HepG2 (cell line): ENCODE data around the gene HOXD9. TPM values are rescaled to one million over a fixed set of nuclear protein-coding genes. Genes with fewer than 3 reads are reported as not detected.

Source experiments
- ATAC-seq: fragments of 200-7000 bp; cut with Tn5 transposase; 3 replicates; pipeline ENCODE4 v1.9.1; 2020; ENCODE audit warnings: mild to moderate bottlenecking, moderate library complexity
- BruUV-seq: library from RNA; stranded (reverse); fragments of 400-500 nt; replicated peaks from 2 replicates; lab custom pipeline; 2021; lab: Mats Ljungman, UMichigan
- CTCF ChIA-PET: fragments of 300-600 bp; formaldehyde crosslinking; extraction: SDS; loops from one replicate; lab custom pipeline; 2021; ENCODE audit warnings: low total read pairs, inconsistent platforms, low intra/inter-chr PET ratio; lab: Yijun Ruan, JAX
- POLR2A ChIA-PET: fragments of 350-600 bp; sonication (Branson Sonifier 250); formaldehyde crosslinking; loops from one replicate; lab custom pipeline; 2020; ENCODE audit warnings: antibody characterized with exemption, inconsistent platforms; lab: Yijun Ruan, JAX
- DNase-seq: peaks from one replicate; pipeline ENCODE4 v3.0.0-alpha.2; 2015; ENCODE audit warnings: low spot score
- FAIRE-seq: peaks from 3 replicates; lab custom pipeline; 2011; peaks lifted over from hg19 to GRCh38; lab: Jason Lieb, UNC
- H2AFZ ChIP-seq: one replicate; pipeline ENCODE4 v1.6.1; 2011; ENCODE audit warnings: low read length, inconsistent platforms
- H3K27ac ChIP-seq: fragments of 300-600 bp; 3 replicates; pipeline ENCODE4 v1.8.0; 2011; ENCODE audit warnings: mixed run types, mild to moderate bottlenecking, mixed read lengths, low read length, inconsistent platforms; ENCODE audit not compliant: insufficient read depth; ENCODE audit errors: extremely low read length
- H3K27me3 ChIP-seq, 2 experiments: fragments of 200-600 bp in 1 of 2; 2 replicates in 1 of 2; 3 replicates in 1 of 2; pipeline versions ENCODE4 v1.6.0 to v1.8.0; 2011; ENCODE audit warnings: low read length in 2 of 2, mild to moderate bottlenecking in 2 of 2, moderate library complexity in 2 of 2, inconsistent platforms in 1 of 2; ENCODE audit not compliant: insufficient read depth in 2 of 2, control insufficient read depth in 1 of 2
- H3K36me3 ChIP-seq, 2 experiments: fragments of 200-600 bp in 1 of 2; replicated peaks in 1 of 2; 2 replicates in 1 of 2; 3 replicates in 1 of 2; pipeline versions ENCODE4 v1.5.1 to v1.8.0; 2011; ENCODE audit warnings: low read length in 2 of 2, inconsistent platforms in 1 of 2; ENCODE audit not compliant: insufficient read depth in 2 of 2, control insufficient read depth in 1 of 2
- H3K4me1 ChIP-seq: 2 replicates; pipeline ENCODE4 v1.5.1; 2012; ENCODE audit warnings: low read length, inconsistent platforms; ENCODE audit not compliant: insufficient read depth
- H3K4me2 ChIP-seq: 2 replicates; pipeline ENCODE4 v1.6.0; 2011; ENCODE audit warnings: low read depth, low read length, inconsistent platforms
- H3K4me3 ChIP-seq, 3 experiments: fragments of 200-600 bp in 1 of 3; sonication (generic), shearing (Covaris generic) in 1 of 3; replicated peaks in 1 of 3; 2 replicates each; pipeline ENCODE4 v1.5.1; 2011 to 2016; ENCODE audit warnings: low read length in 3 of 3, inconsistent platforms in 2 of 3, low read depth in 2 of 3, mild to moderate bottlenecking in 2 of 3, control low read depth in 1 of 3, mixed read lengths in 1 of 3; ENCODE audit not compliant: insufficient read depth in 1 of 3
- H3K79me2 ChIP-seq: one replicate; pipeline ENCODE4 v1.6.1; 2011; ENCODE audit warnings: low read length, inconsistent platforms; ENCODE audit not compliant: insufficient read depth
- H3K9ac ChIP-seq: 2 replicates; pipeline ENCODE4 v1.6.0; 2011; ENCODE audit warnings: mild to moderate bottlenecking, low read depth, low read length, inconsistent platforms; ENCODE audit not compliant: insufficient read depth
- H3K9me3 ChIP-seq: 2 replicates; pipeline ENCODE4 v1.5.1; 2012; ENCODE audit warnings: mild to moderate bottlenecking, low read length
- H4K20me1 ChIP-seq: 2 replicates; pipeline ENCODE4 v1.6.0; 2011; ENCODE audit warnings: inconsistent platforms, mild to moderate bottlenecking, low read length, moderate library complexity; ENCODE audit not compliant: insufficient read depth
- CBX2 ChIP-seq, 2 experiments: fragments of 200-600 bp in 1 of 2; sonication (generic); formaldehyde crosslinking in 1 of 2; IDR thresholded peaks; 2 replicates each; pipeline versions ENCODE4 v1.7.0 to v1.8.1; 2018 to 2022; ENCODE audit warnings: low read depth in 2 of 2, low read length in 1 of 2, mild to moderate bottlenecking in 1 of 2, missing genetic modification reagents in 1 of 2
- EZH2 ChIP-seq: conservative IDR thresholded peaks from 2 replicates; pipeline ENCODE4 v1.6.1; 2012; ENCODE audit warnings: mild to moderate bottlenecking, low read depth, low read length, moderate library complexity
- RFX1 ChIP-seq: fragments of 450-650 bp; IDR thresholded peaks from 2 replicates; pipeline ENCODE4 v1.6.1; 2017
- RFXANK ChIP-seq: IDR thresholded peaks from 2 replicates; pipeline ENCODE4 v1.6.1; 2016
- SOX6 ChIP-seq, 2 experiments: fragments of 450-650 bp in 1 of 2; sonication (generic) in 1 of 2; formaldehyde crosslinking in 1 of 2; IDR thresholded peaks; 2 replicates each; pipeline versions ENCODE4 v1.4.0 to v1.6.1; 2017 to 2020; ENCODE audit warnings: antibody characterized with exemption in 1 of 2, mild to moderate bottlenecking in 1 of 2, missing genetic modification reagents in 1 of 2
- SUZ12 ChIP-seq: fragments of 150-350 bp; IDR thresholded peaks from 2 replicates; pipeline ENCODE4 v1.6.1; 2014; ENCODE audit warnings: low read depth, low read length
- ZKSCAN1 ChIP-seq: fragments of 150-350 bp; IDR thresholded peaks from 2 replicates; pipeline ENCODE4 v1.6.1; 2014; ENCODE audit warnings: low read length
- ZNF367 ChIP-seq: sonication (generic); formaldehyde crosslinking; IDR thresholded peaks from 2 replicates; pipeline ENCODE4 v1.4.0; 2020; ENCODE audit warnings: missing genetic modification reagents, borderline replicate concordance
- ZNF687 ChIP-seq: sonication (generic); formaldehyde crosslinking; IDR thresholded peaks from 2 replicates; pipeline ENCODE4 v1.5.1; 2020; ENCODE audit warnings: mild to moderate bottlenecking, missing genetic modification reagents, moderate library complexity
- WGBS: methylation state at CpG from one replicate; pipeline ENCODE4 v1.1.6; 2017; ENCODE audit warnings: low lambda C conversion rate; 5-methylcytosine and 5-hydroxymethylcytosine counted together
- in situ Hi-C: cut with HindIII; loops from 2 replicates; pipeline ENCODE4 v1.10.0; 2017; ENCODE audit warnings: low pct_unique_long_range_greater_than_20kb; ENCODE audit not compliant: extremely low pct_ligation_motif_present
- intact Hi-C: fragments of 100-400 bp; cut with micrococcal nuclease; formaldehyde crosslinking; loops from one replicate; pipeline ENCODE4 v1.10.0; 2022; ENCODE audit not compliant: unreplicated experiment
- polyA plus RNA-seq, 8 experiments: library from polyadenylated mRNA; depleted of rRNA in 3 of 8; stranded (reverse) in 7 of 8; unstranded in 1 of 8; fragments of >200 nt; fragmentation: Illumina TruSeq in 4 of 8; extraction: Trizol in 4 of 8; gene quantifications; 2 replicates each; pipeline versions ENCODE4 v1.2.1 to v1.2.3, GENCODE V29; 2011 to 2016; ENCODE audit warnings: low read depth in 4 of 8, missing spikeins in 1 of 8, mixed read lengths in 1 of 8; ENCODE audit not compliant: insufficient read depth in 1 of 8
- total RNA-seq, 5 experiments: library from RNA; depleted of rRNA; stranded (reverse); fragments of >200 nt; fragmentation: Illumina TruSeq; extraction: Trizol; gene quantifications; 2 replicates each; pipeline ENCODE4 v1.2.3, GENCODE V29; 2016; ENCODE audit warnings: low read depth in 1 of 5

Gene HOXD9
- total and polyA plus RNA-seq, 2 of the 13 experiments (the other 11 are each of a cell fraction or from before 2014, with no cell fraction given), result not detected

- TF ChIP-seq ZNF687 (CRISPR knock-in tag) (peak; percentile 31; the same call in 1 of the 2 replicates), SUZ12 (no peak), EZH2 (peak; percentile 94; the same call in 1 of the 2 replicates), ZKSCAN1 (no peak), RFXANK (CRISPR knock-in tag) (no peak), ZNF367 (CRISPR knock-in tag) (no peak), RFX1 (no peak)
- TF ChIP-seq, all 625 proteins: peak for 6
Observed at GRCh38 chr2:176157499-176158185, 35.1 kb downstream of the HOXD9 start (continued).

- no peak for ATAC-seq
- Histone ChIP-seq H3K27me3 (peaks cover 12 to 96% of the 10 kb centered on the region in 2 experiments), H3K9me3 (no peaks in the 10 kb centered on the region), H3K4me3 (peak overlapping the region in 1 of 3 experiments; percentile 0; a peak in 1 of 6 replicates), H2AFZ (no peak overlapping the region), H3K36me3 (no peaks in the 10 kb centered on the region), H3K79me2 (no peaks in the 10 kb centered on the region), H4K20me1 (no peaks in the 10 kb centered on the region), H3K27ac (no peak overlapping the region), H3K4me1 (peaks cover 50% of the 10 kb centered on the region), H3K4me2 (peak overlapping the region; percentile 8; the same call in 1 of the 2 replicates), H3K9ac (no peak overlapping the region)
- FAIRE-seq, result no peak
- TF ChIP-seq CBX2 (IDR thresholded peaks at IDR 0.05; ENCODE audit: low read depth, low read length), result peak; percentile 97; the same call in 1 of the 2 replicates
- 0 out of 2 replicates have a peak, but pooled peaks have one; percentile 38 for TF ChIP-seq CBX2 (CRISPR knock-in tag; IDR thresholded peaks at IDR 0.05; ENCODE audit: low read depth)
- TF ChIP-seq ZNF687 (CRISPR knock-in tag), result peak; percentile 3; the same call in 1 of the 2 replicates
- no peak for TF ChIP-seq SOX6 (IDR thresholded peaks at IDR 0.05)
- no peak for TF ChIP-seq SOX6 (CRISPR knock-in tag; IDR thresholded peaks at IDR 0.05)
- no peak for DNase-seq
- ChIA-PET CTCF (no interaction called here), POLR2A (no interaction called here)
- intact Hi-C loops (no loop called here), in situ Hi-C loops (no loop called here)
- 24% methylated on average over 22 of the region's 22 CpGs for WGBS
- no TSS peak for BruUV-seq
Observed at GRCh38 chr2:176158186-176158591, 35.7 kb downstream of the HOXD9 start.
